ENCODE measurements around the gene FGFR4.
A peak's percentile ranks its signal among the peaks of the same experiment; 100 is the strongest.

FGFR4 gene

DNA sequence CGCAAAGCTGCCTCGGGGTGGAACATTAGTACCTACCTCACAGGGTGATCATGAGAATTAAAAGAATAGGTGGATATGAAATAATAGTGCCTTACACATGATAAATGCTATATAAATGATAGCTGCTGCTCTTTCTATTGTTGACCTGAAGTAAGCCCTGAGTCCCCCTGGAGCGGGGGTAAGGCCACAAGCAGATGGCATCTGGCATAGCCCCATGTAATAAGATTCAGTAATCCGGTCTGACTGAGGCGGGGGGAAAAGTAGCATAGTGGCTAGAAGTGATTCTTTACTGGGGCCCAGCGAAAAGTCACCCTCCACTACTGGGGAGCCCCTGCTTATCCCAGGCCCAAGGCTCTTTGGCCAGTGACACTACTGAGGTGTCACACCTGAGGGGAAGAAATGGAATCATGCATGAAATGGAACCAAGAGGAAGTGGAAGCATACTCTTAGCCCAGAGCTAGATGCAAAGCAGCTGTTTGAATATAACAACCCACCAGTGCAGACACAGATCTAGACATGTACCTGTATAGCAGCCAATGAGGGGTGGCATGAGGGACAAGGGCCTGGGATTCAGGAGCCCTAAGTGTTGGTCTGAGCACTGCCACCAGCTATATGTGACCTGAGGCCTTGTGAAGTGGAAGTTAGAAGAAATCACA is 16.1 kb upstream of the FGFR4 start:
- TF ChIP-seq POLR2A (IDR thresholded peaks at IDR 0.05; ENCODE audit: low read length) = no peak
- no peak for TF ChIP-seq GATA1 (IDR thresholded peaks at IDR 0.05; ENCODE audit: low read depth, low read length)
- no peak for DNase-seq

- peak; percentile 68 to 82 for DNase-seq
- TF ChIP-seq GATA1 (IDR thresholded peaks at IDR 0.05; ENCODE audit: low read depth, low read length) (no peak), POLR2A (IDR thresholded peaks at IDR 0.05; ENCODE audit: low read length) (no peak)
Measured at GRCh38 chr5:177071666-177072385, 14.9 kb upstream of the FGFR4 start.

DNA sequence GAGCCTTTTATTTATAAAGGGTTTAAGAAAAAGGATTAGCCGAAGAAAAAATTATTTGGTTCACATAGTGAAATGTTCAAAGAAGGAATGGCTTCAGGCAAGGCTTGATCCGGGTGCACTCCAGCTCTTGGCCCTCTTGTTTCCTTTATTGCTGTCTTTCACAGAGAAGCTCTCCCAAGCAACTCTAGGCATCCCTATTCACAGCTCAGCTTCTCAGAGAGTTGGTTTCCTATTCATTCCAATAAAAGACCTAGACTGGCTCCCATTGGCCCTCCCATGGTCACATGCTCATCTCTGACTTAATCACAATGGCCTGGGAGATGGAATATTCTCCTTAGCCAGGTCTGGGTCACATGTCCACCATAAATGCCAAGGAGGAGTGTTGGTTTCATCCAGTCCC is 9.4 kb upstream of the FGFR4 start:
- TF ChIP-seq GATA1 (IDR thresholded peaks at IDR 0.05; ENCODE audit: low read depth, low read length) = no peak
- TF ChIP-seq POLR2A (IDR thresholded peaks at IDR 0.05; ENCODE audit: low read length) = no peak
- no peak for DNase-seq

DNA sequence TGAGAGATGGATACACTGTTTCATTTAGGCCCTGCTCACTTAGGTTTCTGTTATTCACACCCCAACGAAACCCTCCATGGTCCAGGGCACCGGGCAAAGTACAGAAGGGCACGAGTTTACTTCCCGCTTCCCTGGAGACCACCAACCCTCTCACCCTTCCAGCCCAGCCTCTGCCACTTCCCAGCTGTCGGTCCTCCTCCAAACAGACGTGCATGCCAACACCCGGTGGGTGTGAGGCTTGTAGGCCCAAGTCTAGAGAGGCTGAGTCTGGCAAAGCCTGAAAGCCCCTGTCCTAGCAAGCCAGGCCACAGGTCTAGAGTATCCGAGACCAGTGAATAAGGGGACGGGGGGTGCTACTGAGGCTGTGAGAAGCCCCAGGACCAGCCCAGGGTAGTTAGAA is 7.1 kb upstream of the FGFR4 start:
- TF ChIP-seq POLR2A (IDR thresholded peaks at IDR 0.05; ENCODE audit: low read length) (no peak), GATA1 (IDR thresholded peaks at IDR 0.05; ENCODE audit: low read depth, low read length) (no peak)

DNA sequence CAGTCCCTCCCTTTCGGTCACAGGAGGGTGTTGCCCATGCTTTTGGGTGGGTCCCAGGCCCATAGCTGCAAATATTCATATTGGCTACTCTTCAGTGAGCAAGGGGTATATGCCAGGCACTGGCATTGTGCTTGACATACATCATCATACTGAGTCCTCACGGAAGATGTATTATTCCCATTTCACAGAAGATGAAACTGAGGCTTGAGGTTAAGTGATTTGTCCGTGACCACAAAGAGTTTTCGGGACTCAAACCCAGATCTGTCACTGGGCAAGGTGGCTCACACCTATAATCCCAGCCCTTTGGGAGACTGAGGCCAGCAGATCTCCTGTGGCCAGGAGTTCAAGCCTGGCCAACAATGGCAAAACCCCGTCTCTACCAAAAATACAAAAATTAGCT is 6.5 kb upstream of the FGFR4 start:
- DNase-seq = no peak
- TF ChIP-seq GATA1 (IDR thresholded peaks at IDR 0.05; ENCODE audit: low read depth, low read length) (no peak), POLR2A (IDR thresholded peaks at IDR 0.05; ENCODE audit: low read length) (no peak)

More for the DNA sequence above, 7.1 kb upstream of the FGFR4 start:
- DNase-seq = no peak

DNA sequence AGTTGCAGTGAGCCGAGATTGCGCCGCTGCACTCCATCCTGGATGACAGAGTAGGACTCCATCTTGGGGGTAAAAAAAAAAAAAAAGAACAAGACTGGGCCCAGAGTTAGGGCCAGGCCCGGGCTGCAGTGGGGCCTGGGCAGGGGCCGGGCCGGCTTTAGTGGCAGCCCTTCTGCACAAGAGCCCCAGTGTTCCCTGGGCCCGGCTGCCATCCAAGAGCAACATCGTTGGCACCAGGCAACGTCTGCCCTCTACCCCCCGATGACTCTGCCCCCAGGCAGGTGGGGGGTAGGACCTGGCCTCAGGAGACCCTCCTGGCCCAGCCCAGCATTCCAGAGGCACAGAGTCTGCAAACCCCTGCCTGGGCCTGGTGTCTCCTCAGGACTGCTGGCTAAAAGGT is 4.9 kb upstream of the FGFR4 start:
- no peak for DNase-seq
- TF ChIP-seq POLR2A (IDR thresholded peaks at IDR 0.05; ENCODE audit: low read length) (no peak), GATA1 (IDR thresholded peaks at IDR 0.05; ENCODE audit: low read depth, low read length) (no peak)

DNA sequence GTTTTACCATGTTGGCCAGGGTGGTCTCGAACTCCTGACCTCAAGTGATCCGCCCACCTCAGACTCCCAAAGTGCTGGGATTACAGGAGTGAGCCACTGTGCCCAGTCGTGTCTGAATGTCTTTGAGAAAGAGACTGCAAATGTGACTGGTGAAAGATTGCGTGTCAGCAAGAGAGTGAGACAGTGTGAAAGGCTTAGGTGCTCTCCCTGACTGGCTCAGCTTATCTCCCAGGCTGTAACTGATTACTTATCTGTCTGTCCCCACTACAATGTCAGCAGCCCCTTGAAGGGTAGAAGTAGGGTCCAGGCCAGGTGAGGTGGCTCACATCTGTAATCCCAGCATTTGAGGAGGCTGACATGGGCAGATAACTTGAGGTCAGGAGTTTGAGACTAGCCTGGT is 3.4 kb upstream of the FGFR4 start:
- DNase-seq = no peak
- TF ChIP-seq POLR2A (IDR thresholded peaks at IDR 0.05; ENCODE audit: low read length) = no peak
- TF ChIP-seq GATA1 (IDR thresholded peaks at IDR 0.05; ENCODE audit: low read depth, low read length) = no peak

GRCh38 chr5:177084175-177084574 is 2.5 kb upstream of the FGFR4 start:
- TF ChIP-seq GATA1 (IDR thresholded peaks at IDR 0.05; ENCODE audit: low read depth, low read length) = no peak
- TF ChIP-seq POLR2A (IDR thresholded peaks at IDR 0.05; ENCODE audit: low read length) = no peak
- no peak for DNase-seq

- TF ChIP-seq POLR2A (IDR thresholded peaks at IDR 0.05; ENCODE audit: low read length) (no peak), GATA1 (IDR thresholded peaks at IDR 0.05; ENCODE audit: low read depth, low read length) (no peak)
- DNase-seq = peak; percentile 25 to 32
Measured at GRCh38 chr5:177085985-177086653, 596 bp upstream of the FGFR4 start.

DNA sequence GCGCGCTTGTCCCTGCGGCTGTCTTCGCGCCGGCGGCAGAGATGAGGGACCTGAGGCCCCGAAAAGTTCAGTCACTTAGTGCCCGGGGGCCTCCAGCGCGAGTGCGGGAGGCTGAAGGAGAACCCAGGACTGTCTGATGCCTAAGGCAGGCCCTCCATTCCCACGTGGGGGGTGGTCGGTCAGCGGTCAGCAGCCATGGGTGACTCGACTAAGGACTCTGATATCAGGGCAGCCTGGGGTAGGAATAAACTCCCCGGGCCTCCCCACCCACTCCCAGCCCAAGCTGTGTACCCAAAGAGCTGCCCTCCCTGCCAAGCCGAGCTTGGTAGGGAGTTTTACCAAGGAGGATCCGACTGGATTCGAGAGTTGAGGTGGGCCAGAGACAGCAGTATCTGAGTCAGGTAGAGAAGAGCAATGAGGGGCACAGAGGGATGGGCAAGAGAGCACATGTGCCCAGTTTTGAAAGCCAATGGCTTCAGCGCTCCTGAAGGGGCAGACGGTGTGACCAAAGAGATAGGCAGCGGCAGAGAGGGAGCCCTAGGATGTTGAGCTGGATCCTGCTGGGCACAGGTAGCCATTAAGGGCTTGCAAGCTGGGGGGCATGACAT is 787 bp downstream of the FGFR4 start:
- no peak for TF ChIP-seq POLR2A (IDR thresholded peaks at IDR 0.05; ENCODE audit: low read length)
- no peak for TF ChIP-seq GATA1 (IDR thresholded peaks at IDR 0.05; ENCODE audit: low read depth, low read length)

GRCh38 chr5:177089127-177089526 is 2.4 kb downstream of the FGFR4 start:
- TF ChIP-seq GATA1 (IDR thresholded peaks at IDR 0.05; ENCODE audit: low read depth, low read length) (no peak), POLR2A (IDR thresholded peaks at IDR 0.05; ENCODE audit: low read length) (no peak)
- no peak for DNase-seq

More for the DNA sequence above, 787 bp downstream of the FGFR4 start:
- no peak for DNase-seq

DNA sequence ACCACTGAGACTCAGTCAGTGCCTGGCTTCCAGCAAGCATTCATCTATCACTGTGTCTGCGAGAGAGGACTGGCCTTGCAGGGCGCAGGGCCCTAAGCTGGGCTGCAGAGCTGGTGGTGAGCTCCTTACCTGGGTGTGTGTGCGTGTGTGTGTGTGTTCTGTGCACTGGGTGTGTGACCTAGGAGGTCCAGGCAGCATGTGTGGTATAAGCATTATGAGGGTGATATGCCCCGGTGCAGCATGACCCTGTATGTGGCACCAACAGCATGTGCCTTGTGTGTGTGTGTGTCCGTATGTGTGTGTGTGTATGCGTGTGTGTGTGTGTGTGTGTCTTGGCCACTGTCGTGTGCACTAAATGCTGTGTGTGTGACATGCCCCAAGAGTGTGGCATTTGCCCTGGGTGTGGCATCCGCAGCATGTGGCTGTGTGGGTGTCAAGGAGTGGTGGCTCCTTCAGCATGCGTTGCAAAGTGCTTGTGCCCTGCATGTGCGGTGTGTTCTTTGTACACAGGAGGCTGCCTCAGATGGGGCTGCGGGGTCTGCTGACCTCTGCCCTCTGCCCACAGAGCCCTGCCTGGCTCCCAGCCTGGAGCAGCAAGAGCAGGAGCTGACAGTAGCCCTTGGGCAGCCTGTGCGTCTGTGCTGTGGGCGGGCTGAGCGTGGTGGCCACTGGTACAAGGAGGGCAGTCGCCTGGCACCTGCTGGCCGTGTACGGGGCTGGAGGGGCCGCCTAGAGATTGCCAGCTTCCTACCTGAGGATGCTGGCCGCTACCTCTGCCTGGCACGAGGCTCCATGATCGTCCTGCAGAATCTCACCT is 3.3 kb downstream of the FGFR4 start:
- TF ChIP-seq GATA1 (IDR thresholded peaks at IDR 0.05; ENCODE audit: low read depth, low read length) = no peak
- no peak for TF ChIP-seq POLR2A (IDR thresholded peaks at IDR 0.05; ENCODE audit: low read length)

GRCh38 chr5:177090813-177091212 is 4.1 kb downstream of the FGFR4 start:
- TF ChIP-seq POLR2A (IDR thresholded peaks at IDR 0.05; ENCODE audit: low read length) (no peak), GATA1 (IDR thresholded peaks at IDR 0.05; ENCODE audit: low read depth, low read length) (no peak)
- no peak for DNase-seq

More for the DNA sequence above, 3.3 kb downstream of the FGFR4 start:
- DNase-seq = no peak

All from erythroblast (primary cell).